ENCODE data around the gene LRP1B. TPM values are rescaled to one million over a fixed set of nuclear protein-coding genes. Genes with fewer than 3 reads are reported as not detected.

The LRP1B gene
- total RNA-seq, 4 donors from 2014 or later = 0.42 to 0.71 (median 0.65) TPM

DNA sequence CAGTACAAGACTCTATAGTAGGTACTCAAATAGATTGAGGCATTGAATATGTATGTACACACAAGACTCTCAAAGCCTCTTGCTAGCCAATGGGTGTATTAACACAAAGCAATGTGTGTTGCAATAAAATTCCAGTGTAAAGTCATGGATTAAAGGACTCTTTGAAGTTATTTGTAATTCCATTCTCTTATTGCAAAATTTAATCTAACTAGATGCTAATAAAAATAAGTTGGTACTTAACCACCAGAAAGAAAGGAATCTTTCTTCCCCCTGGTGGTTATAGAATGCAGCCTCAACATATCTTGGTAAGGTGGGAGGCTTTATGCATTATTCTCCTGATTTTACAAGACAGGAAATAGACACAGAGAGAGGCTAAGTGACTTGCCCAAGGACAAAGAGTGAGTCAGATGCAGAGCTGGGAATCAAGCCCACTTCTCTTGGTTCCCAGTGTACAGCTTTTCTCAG is 18.0 kb downstream of the LRP1B start:
- TF ChIP-seq CTCF (IDR thresholded peaks at IDR 0.05) = no peak
- no peak for TF ChIP-seq POLR2A (IDR thresholded peaks at IDR 0.05; ENCODE audit: low read depth)
- no peak for TF ChIP-seq EP300 (IDR thresholded peaks at IDR 0.05)
- TF ChIP-seq POLR2AphosphoS5 (IDR thresholded peaks at IDR 0.05) = no peak
- H3K4me3 ChIP-seq = no peak overlapping the region
- H3K4me1 ChIP-seq = no peaks in the 10 kb centered on the region
- no peaks in the 10 kb centered on the region for H3K9me3 ChIP-seq
- no peak for DNase-seq (ENCODE audit: extremely low spot score)
- intact Hi-C loops (cut with DNase I) = no loop called here
- no peak overlapping the region for H3K27ac ChIP-seq (replicated peaks in 1 of 4)
- H3K27me3 ChIP-seq = no peaks in the 10 kb centered on the region
- H3K36me3 ChIP-seq = no peaks in the 10 kb centered on the region

DNA sequence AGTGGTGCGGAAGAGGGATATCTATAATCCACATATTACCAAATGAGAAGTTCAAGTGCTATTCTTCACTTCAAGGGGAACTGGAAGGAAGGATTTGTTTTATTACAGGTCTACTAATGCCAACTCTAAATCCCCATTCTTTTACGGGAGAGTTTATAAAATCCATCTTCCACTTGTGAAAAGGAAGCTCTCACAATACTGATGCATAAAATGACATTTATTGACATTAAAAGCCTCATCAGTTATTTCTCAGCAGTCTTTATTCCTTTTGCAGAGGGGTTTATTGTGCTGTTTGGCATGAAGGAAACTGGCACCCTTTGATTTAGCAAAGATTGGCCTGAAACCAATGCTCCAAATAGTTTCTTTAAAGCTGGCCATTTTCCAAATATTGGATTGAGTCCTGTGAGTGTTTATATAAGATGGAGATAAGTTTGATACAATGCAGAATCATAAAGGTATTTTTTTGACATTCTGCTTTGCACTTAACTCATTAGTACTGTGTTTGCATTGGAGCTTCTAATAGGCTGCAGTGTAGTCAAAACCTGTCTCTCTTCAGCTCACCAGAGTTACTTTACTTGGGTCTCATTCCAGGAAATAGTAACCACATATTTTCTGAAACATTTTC is 26.6 kb downstream of the LRP1B start:
- H3K36me3 ChIP-seq = no peaks in the 10 kb centered on the region
- no peak overlapping the region for H3K4me3 ChIP-seq
- no peaks in the 10 kb centered on the region for H3K27me3 ChIP-seq
- no peak overlapping the region for H3K27ac ChIP-seq (replicated peaks in 1 of 4)
- WGBS = 52% methylated on average over 2 of the region's 2 CpGs
- DNase-seq (ENCODE audit: extremely low spot score) = no peak
- TF ChIP-seq POLR2AphosphoS5 (IDR thresholded peaks at IDR 0.05) (no peak), POLR2A (IDR thresholded peaks at IDR 0.05; ENCODE audit: low read depth) (no peak), EP300 (IDR thresholded peaks at IDR 0.05) (no peak), CTCF (IDR thresholded peaks at IDR 0.05) (no peak)
- H3K9me3 ChIP-seq = no peaks in the 10 kb centered on the region
- no peaks in the 10 kb centered on the region for H3K4me1 ChIP-seq
- intact Hi-C loops (cut with DNase I) = no loop called here

DNA sequence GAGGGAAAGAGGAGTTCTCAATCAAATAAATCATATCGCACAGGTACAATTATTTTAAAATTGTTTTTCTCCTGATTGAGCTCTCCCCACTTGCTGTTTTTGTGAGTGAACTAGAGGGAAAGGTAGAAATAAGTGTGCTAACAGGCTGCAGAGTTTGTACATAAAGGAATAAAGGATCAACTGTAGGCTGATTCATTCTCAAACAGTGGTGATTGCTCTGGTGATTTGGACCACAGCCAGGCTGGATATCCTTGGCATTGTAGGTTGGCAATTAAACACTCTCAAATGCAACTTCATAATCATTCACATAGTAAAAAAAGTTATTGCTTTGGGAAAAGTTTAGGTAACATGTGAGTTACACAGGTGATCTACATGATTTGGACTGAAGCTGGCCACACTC is 29.8 kb downstream of the LRP1B start:
- no peak for DNase-seq (ENCODE audit: extremely low spot score)
- Histone ChIP-seq H3K4me1 (no peaks in the 10 kb centered on the region), H3K27me3 (no peaks in the 10 kb centered on the region), H3K27ac (replicated peaks in 1 of 4) (no peak overlapping the region), H3K4me3 (no peak overlapping the region), H3K9me3 (no peaks in the 10 kb centered on the region), H3K36me3 (no peaks in the 10 kb centered on the region)
- intact Hi-C loops (cut with DNase I) = no loop called here
- 89% methylated on average over 1 of the region's 1 CpG for WGBS
- TF ChIP-seq CTCF (IDR thresholded peaks at IDR 0.05) (no peak), POLR2A (IDR thresholded peaks at IDR 0.05; ENCODE audit: low read depth) (no peak), EP300 (IDR thresholded peaks at IDR 0.05) (no peak), POLR2AphosphoS5 (IDR thresholded peaks at IDR 0.05) (no peak)

GRCh38 chr2:142100139-142100873 is 30.5 kb downstream of the LRP1B start:
- no peak for TF ChIP-seq CTCF (IDR thresholded peaks at IDR 0.05)
- TF ChIP-seq POLR2A (IDR thresholded peaks at IDR 0.05; ENCODE audit: low read depth) = no peak
- TF ChIP-seq POLR2AphosphoS5 (IDR thresholded peaks at IDR 0.05) = no peak
- no peak for TF ChIP-seq EP300 (IDR thresholded peaks at IDR 0.05)
- H3K27ac ChIP-seq (replicated peaks in 1 of 4) = no peak overlapping the region
- no peaks in the 10 kb centered on the region for H3K36me3 ChIP-seq
- DNase-seq (ENCODE audit: extremely low spot score) = no peak
- no peaks in the 10 kb centered on the region for H3K9me3 ChIP-seq
- intact Hi-C loops (cut with DNase I) = no loop called here
- H3K27me3 ChIP-seq = no peaks in the 10 kb centered on the region
- no peaks in the 10 kb centered on the region for H3K4me1 ChIP-seq
- 73% methylated on average over 4 of the region's 4 CpGs for WGBS
- no peak overlapping the region for H3K4me3 ChIP-seq

All from esophagus muscularis mucosa (tissue), 4 donors.